GM20000 (cell line): ENCODE data around the gene PAX8.

ENCODE experiments used
- DNase-seq: peaks from one replicate; pipeline ENCODE4 v3.0.0; 2012; ENCODE audit warnings: low spot score
- CTCF ChIP-seq: IDR thresholded peaks from 2 replicates; pipeline ENCODE4 v1.5.1; 2012; ENCODE audit warnings: mild to moderate bottlenecking, control low read depth; ENCODE audit errors: extremely low read depth, missing control alignments

Gene PAX8

GRCh38 chr2:113183264-113183663, 95.5 kb downstream of the PAX8 start:
- no peak for DNase-seq
- TF ChIP-seq CTCF = no peak

GRCh38 chr2:113182471-113183260, 96.1 kb downstream of the PAX8 start:
- no peak for TF ChIP-seq CTCF

GRCh38 chr2:113181258-113182051, 97.3 kb downstream of the PAX8 start:
- TF ChIP-seq CTCF = no peak
- no peak for DNase-seq

More at GRCh38 chr2:113182471-113183260, 96.1 kb downstream of the PAX8 start:
- DNase-seq = no peak

- no peak for DNase-seq
- TF ChIP-seq CTCF = no peak
These were observed 98.4 kb downstream of the PAX8 start for GRCh38 chr2:113180131-113180946.

- DNase-seq = no peak
- no peak for TF ChIP-seq CTCF
These were observed 99.2 kb downstream of the PAX8 start for GRCh38 chr2:113179446-113180045.

GRCh38 chr2:113178891-113179290, 99.8 kb downstream of the PAX8 start:
- TF ChIP-seq CTCF = no peak
- DNase-seq = no peak
